Gastrocnemius medialis (tissue), 4 donors: ENCODE results near the gene AGAP2.

Experiments used
- POLR2A ChIP-seq, 2 donors: fragments of 450-650 bp; IDR thresholded peaks; one replicate each; pipeline ENCODE4 v1.6.1; 2017; ENCODE audit warnings: antibody characterized with exemption in 2 of 2, mild to moderate bottlenecking in 2 of 2, moderate library complexity in 2 of 2
- TF ChIP-seq, protein P1 (sequence below), 5 experiments: fragments of 450-650 bp in 3 of 5; fragments of 200-600 bp in 2 of 5; sonication (generic) in 2 of 5; IDR thresholded peaks in 4 of 5; conservative IDR thresholded peaks in 1 of 5; 1 replicate in 4 of 5; 2 replicates in 1 of 5; pipeline ENCODE4 v1.5.1; 2016 to 2019; ENCODE audit warnings: antibody characterized with exemption in 5 of 5, mild to moderate bottlenecking in 3 of 5, moderate library complexity in 3 of 5

- TF ChIP-seq, protein P1, sequence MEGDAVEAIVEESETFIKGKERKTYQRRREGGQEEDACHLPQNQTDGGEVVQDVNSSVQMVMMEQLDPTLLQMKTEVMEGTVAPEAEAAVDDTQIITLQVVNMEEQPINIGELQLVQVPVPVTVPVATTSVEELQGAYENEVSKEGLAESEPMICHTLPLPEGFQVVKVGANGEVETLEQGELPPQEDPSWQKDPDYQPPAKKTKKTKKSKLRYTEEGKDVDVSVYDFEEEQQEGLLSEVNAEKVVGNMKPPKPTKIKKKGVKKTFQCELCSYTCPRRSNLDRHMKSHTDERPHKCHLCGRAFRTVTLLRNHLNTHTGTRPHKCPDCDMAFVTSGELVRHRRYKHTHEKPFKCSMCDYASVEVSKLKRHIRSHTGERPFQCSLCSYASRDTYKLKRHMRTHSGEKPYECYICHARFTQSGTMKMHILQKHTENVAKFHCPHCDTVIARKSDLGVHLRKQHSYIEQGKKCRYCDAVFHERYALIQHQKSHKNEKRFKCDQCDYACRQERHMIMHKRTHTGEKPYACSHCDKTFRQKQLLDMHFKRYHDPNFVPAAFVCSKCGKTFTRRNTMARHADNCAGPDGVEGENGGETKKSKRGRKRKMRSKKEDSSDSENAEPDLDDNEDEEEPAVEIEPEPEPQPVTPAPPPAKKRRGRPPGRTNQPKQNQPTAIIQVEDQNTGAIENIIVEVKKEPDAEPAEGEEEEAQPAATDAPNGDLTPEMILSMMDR (IDR thresholded peaks at IDR 0.05 in 4 of 5, conservative IDR thresholded peaks at IDR 0.05 in 1 of 5), result no peak
- no peak for TF ChIP-seq POLR2A (IDR thresholded peaks at IDR 0.05)
Measured at GRCh38 chr12:57766464-57767304, 28.1 kb upstream of the AGAP2 start, which contains the start of gene CYP27B1.
